Measurements from ENCODE around the gene PRDM16. TPM values are rescaled to one million over a fixed set of nuclear protein-coding genes. Genes with fewer than 3 reads are reported as not detected.

The PRDM16 gene
- total RNA-seq, 1 experiment from 2014 or later = 22.3 TPM

- ATAC-seq (no peak), DNase-seq (ENCODE audit: low read depth, low spot score) (no peak)
- BruUV-seq (replicated peaks) = no TSS peak
- H3K4me3 ChIP-seq (ENCODE audit: low read depth in 2 of 2, low read length in 2 of 2) = no peak overlapping the region
- no peaks in the 10 kb centered on the region for H3K27me3 ChIP-seq (ENCODE audit: control insufficient read depth, insufficient read depth, low read length)
- POLR2A ChIA-PET = no interaction called here
- no peaks in the 10 kb centered on the region for H3K36me3 ChIP-seq (ENCODE audit: control insufficient read depth, insufficient read depth, low read length)
- CTCF ChIA-PET = no interaction called here
- intact Hi-C loops (cut with micrococcal nuclease; ENCODE audit: unreplicated experiment) = no loop called here
- TF ChIP-seq POLR2AphosphoS5 (IDR thresholded peaks at IDR 0.05; ENCODE audit: low read depth, low read length) (no peak), TCF7L2 (IDR thresholded peaks at IDR 0.05; ENCODE audit: low read depth, low read length) (no peak), SIN3A (IDR thresholded peaks at IDR 0.05; ENCODE audit: borderline replicate concordance, insufficient read depth, low read depth, low read length) (no peak)
- TF ChIP-seq, protein P1, sequence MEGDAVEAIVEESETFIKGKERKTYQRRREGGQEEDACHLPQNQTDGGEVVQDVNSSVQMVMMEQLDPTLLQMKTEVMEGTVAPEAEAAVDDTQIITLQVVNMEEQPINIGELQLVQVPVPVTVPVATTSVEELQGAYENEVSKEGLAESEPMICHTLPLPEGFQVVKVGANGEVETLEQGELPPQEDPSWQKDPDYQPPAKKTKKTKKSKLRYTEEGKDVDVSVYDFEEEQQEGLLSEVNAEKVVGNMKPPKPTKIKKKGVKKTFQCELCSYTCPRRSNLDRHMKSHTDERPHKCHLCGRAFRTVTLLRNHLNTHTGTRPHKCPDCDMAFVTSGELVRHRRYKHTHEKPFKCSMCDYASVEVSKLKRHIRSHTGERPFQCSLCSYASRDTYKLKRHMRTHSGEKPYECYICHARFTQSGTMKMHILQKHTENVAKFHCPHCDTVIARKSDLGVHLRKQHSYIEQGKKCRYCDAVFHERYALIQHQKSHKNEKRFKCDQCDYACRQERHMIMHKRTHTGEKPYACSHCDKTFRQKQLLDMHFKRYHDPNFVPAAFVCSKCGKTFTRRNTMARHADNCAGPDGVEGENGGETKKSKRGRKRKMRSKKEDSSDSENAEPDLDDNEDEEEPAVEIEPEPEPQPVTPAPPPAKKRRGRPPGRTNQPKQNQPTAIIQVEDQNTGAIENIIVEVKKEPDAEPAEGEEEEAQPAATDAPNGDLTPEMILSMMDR (IDR thresholded peaks at IDR 0.05) = no peak
- TF ChIP-seq, protein P2, sequence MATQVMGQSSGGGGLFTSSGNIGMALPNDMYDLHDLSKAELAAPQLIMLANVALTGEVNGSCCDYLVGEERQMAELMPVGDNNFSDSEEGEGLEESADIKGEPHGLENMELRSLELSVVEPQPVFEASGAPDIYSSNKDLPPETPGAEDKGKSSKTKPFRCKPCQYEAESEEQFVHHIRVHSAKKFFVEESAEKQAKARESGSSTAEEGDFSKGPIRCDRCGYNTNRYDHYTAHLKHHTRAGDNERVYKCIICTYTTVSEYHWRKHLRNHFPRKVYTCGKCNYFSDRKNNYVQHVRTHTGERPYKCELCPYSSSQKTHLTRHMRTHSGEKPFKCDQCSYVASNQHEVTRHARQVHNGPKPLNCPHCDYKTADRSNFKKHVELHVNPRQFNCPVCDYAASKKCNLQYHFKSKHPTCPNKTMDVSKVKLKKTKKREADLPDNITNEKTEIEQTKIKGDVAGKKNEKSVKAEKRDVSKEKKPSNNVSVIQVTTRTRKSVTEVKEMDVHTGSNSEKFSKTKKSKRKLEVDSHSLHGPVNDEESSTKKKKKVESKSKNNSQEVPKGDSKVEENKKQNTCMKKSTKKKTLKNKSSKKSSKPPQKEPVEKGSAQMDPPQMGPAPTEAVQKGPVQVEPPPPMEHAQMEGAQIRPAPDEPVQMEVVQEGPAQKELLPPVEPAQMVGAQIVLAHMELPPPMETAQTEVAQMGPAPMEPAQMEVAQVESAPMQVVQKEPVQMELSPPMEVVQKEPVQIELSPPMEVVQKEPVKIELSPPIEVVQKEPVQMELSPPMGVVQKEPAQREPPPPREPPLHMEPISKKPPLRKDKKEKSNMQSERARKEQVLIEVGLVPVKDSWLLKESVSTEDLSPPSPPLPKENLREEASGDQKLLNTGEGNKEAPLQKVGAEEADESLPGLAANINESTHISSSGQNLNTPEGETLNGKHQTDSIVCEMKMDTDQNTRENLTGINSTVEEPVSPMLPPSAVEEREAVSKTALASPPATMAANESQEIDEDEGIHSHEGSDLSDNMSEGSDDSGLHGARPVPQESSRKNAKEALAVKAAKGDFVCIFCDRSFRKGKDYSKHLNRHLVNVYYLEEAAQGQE (IDR thresholded peaks at IDR 0.05; ENCODE audit: insufficient read depth in 1 of 2, low read depth in 2 of 2, low read length in 1 of 2) = no peak
- H3K27ac ChIP-seq (ENCODE audit: low read length) = no peak overlapping the region
- in situ Hi-C loops (cut with HindIII; ENCODE audit: low pct_unique_long_range_greater_than_20kb, low sequenced_read_pairs) = no loop called here
- H3K9me3 ChIP-seq (ENCODE audit: control insufficient read depth, insufficient read depth, low read depth, low read length) = no peaks in the 10 kb centered on the region
- H3K4me1 ChIP-seq (ENCODE audit: control insufficient read depth, insufficient read depth, low read length) = peaks cover 15% of the 10 kb centered on the region
These were observed 56.1 kb downstream of the PRDM16 start for GRCh38 chr1:3125078-3125477.

- no TSS peak for BruUV-seq (replicated peaks)
- Histone ChIP-seq H3K9me3 (ENCODE audit: control insufficient read depth, insufficient read depth, low read depth, low read length) (no peaks in the 10 kb centered on the region), H3K4me1 (ENCODE audit: control insufficient read depth, insufficient read depth, low read length) (peaks cover 15% of the 10 kb centered on the region), H3K27ac (ENCODE audit: low read length) (no peak overlapping the region), H3K4me3 (ENCODE audit: low read depth in 2 of 2, low read length in 2 of 2) (no peak overlapping the region), H3K27me3 (ENCODE audit: control insufficient read depth, insufficient read depth, low read length) (no peaks in the 10 kb centered on the region), H3K36me3 (ENCODE audit: control insufficient read depth, insufficient read depth, low read length) (no peaks in the 10 kb centered on the region)
- CTCF ChIA-PET = no interaction called here
- intact Hi-C loops (cut with micrococcal nuclease; ENCODE audit: unreplicated experiment) = no loop called here
- in situ Hi-C loops (cut with HindIII; ENCODE audit: low pct_unique_long_range_greater_than_20kb, low sequenced_read_pairs) = no loop called here
- TF ChIP-seq, protein P1 (IDR thresholded peaks at IDR 0.05) = no peak
- TF ChIP-seq SIN3A (IDR thresholded peaks at IDR 0.05; ENCODE audit: borderline replicate concordance, insufficient read depth, low read depth, low read length) (no peak), POLR2AphosphoS5 (IDR thresholded peaks at IDR 0.05; ENCODE audit: low read depth, low read length) (no peak)
- ATAC-seq = no peak
- POLR2A ChIA-PET = no interaction called here
- DNase-seq (ENCODE audit: low read depth, low spot score) = no peak
These were observed 56.8 kb downstream of the PRDM16 start for GRCh38 chr1:3125546-3126368.
